HCT116 (cell line): ENCODE measurements around the gene TMEM192.

Source experiments
- CBX3 ChIP-seq: IDR thresholded peaks from 2 replicates; pipeline ENCODE4 v1.6.1; 2012; ENCODE audit warnings: low read depth
- EZH2 ChIP-seq: fragments of 200-600 bp; sonication (generic); IDR thresholded peaks from 2 replicates; pipeline ENCODE4 v1.6.1; 2017; ENCODE audit warnings: antibody characterized with exemption, mixed run types
- POLR2A ChIP-seq: IDR thresholded peaks from 2 replicates; pipeline ENCODE4 v1.7.0; 2011; ENCODE audit warnings: borderline replicate concordance; ENCODE audit not compliant: insufficient read depth, insufficient read length; ENCODE audit errors: extremely low read depth
- POLR2AphosphoS5 ChIP-seq: IDR thresholded peaks from 2 replicates; pipeline ENCODE4 v1.6.1; 2011; ENCODE audit warnings: mild to moderate bottlenecking, low read depth, low read length, moderate library complexity
- RAD21 ChIP-seq: IDR thresholded peaks from 2 replicates; pipeline ENCODE4 v1.6.1; 2012; ENCODE audit warnings: low read depth, mild to moderate bottlenecking
- YY1 ChIP-seq: IDR thresholded peaks from 2 replicates; pipeline ENCODE4 v1.6.1; 2011; ENCODE audit warnings: low read length, low read depth, moderate library complexity, mild to moderate bottlenecking; ENCODE audit not compliant: insufficient replicate concordance; ENCODE audit errors: extremely low read depth
- TF ChIP-seq, protein P1 (sequence below), 3 experiments: fragments of 200-600 bp in 1 of 3; sonication (generic) in 1 of 3; IDR thresholded peaks in 2 of 3; conservative IDR thresholded peaks in 1 of 3; 2 replicates each; pipeline ENCODE4 v1.5.1; 2012 to 2017; ENCODE audit warnings: low read depth in 2 of 3, low read length in 2 of 3, antibody characterized with exemption in 1 of 3, borderline replicate concordance in 1 of 3, control low read depth in 1 of 3, mild to moderate bottlenecking in 1 of 3, mixed read lengths in 1 of 3, mixed run types in 1 of 3, moderate library complexity in 1 of 3; ENCODE audit not compliant: insufficient read depth in 1 of 3
- TF ChIP-seq, protein P2 (sequence below): IDR thresholded peaks from 2 replicates; pipeline ENCODE4 v1.6.1; 2012

DNA sequence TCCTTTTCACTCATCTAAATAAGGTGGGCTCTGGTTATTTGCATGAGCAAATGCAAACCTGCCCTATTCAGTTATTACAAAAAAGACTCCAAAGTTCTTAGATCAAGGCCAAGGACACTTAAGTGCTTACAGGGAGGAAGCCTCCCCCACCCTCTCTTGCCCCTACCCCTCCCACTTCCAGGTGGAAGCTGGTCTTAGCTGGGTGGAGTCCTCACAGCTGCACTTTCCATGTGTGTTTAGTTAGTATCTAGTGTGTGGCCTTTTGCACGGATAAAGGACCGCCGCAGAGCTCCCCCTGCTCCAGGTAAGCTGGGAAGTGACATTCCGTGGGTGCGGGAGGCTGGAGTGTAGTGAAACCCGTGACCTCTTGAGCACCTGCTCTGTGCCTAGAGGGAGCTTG lies 59.0 kb downstream of the TMEM192 start, which contains the start of gene TRIM75:
- TF ChIP-seq, protein P1, sequence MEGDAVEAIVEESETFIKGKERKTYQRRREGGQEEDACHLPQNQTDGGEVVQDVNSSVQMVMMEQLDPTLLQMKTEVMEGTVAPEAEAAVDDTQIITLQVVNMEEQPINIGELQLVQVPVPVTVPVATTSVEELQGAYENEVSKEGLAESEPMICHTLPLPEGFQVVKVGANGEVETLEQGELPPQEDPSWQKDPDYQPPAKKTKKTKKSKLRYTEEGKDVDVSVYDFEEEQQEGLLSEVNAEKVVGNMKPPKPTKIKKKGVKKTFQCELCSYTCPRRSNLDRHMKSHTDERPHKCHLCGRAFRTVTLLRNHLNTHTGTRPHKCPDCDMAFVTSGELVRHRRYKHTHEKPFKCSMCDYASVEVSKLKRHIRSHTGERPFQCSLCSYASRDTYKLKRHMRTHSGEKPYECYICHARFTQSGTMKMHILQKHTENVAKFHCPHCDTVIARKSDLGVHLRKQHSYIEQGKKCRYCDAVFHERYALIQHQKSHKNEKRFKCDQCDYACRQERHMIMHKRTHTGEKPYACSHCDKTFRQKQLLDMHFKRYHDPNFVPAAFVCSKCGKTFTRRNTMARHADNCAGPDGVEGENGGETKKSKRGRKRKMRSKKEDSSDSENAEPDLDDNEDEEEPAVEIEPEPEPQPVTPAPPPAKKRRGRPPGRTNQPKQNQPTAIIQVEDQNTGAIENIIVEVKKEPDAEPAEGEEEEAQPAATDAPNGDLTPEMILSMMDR (IDR thresholded peaks at IDR 0.05 in 2 of 3, conservative IDR thresholded peaks at IDR 0.05 in 1 of 3; ENCODE audit: borderline replicate concordance in 1 of 3, insufficient read depth in 1 of 3, low read depth in 2 of 3, low read length in 2 of 3) = no peak
- TF ChIP-seq EZH2 (no peak), RAD21 (no peak), POLR2AphosphoS5 (no peak), CBX3 (no peak), YY1 (no peak), POLR2A (no peak)
- TF ChIP-seq, protein P2, sequence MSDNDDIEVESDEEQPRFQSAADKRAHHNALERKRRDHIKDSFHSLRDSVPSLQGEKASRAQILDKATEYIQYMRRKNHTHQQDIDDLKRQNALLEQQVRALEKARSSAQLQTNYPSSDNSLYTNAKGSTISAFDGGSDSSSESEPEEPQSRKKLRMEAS = no peak
